Stomach (tissue), 9 donors: Measurements from ENCODE around the gene TCAIM. TPM values are rescaled to one million over a fixed set of nuclear protein-coding genes. Genes with fewer than 3 reads are reported as not detected.

ENCODE experiments used
- DNase-seq, 2 donors: peaks; one replicate each; pipeline versions ENCODE4 v3.0.0 to v3.0.0-alpha.2; 2013 to 2019
- H3K27ac ChIP-seq, 5 donors: fragments of 200-600 bp in 4 of 5; sonication (generic) in 4 of 5; one replicate each; pipeline ENCODE4 v1.5.1; 2013 to 2019; ENCODE audit warnings: mild to moderate bottlenecking in 1 of 5, moderate library complexity in 1 of 5
- H3K27me3 ChIP-seq, 3 donors: fragments of 200-600 bp; sonication (generic); one replicate each; pipeline ENCODE4 v1.5.1; 2017 to 2019; ENCODE audit warnings: mixed run types in 1 of 3
- H3K36me3 ChIP-seq, 4 donors: fragments of 200-600 bp; sonication (generic); 1 replicate in 3 of 4; 2 replicates in 1 of 4; pipeline ENCODE4 v1.5.1; 2016 to 2019
- H3K4me1 ChIP-seq, 4 donors: fragments of 200-600 bp; sonication (generic); one replicate each; pipeline ENCODE4 v1.5.1; 2016 to 2019
- H3K4me3 ChIP-seq, 4 donors: fragments of 200-600 bp; sonication (generic) in 3 of 4; one replicate each; pipeline ENCODE4 v1.5.1; 2016 to 2019; ENCODE audit warnings: mild to moderate bottlenecking in 1 of 4
- H3K9me3 ChIP-seq, 4 donors: fragments of 200-600 bp; sonication (generic); one replicate each; pipeline ENCODE4 v1.5.1; 2016 to 2019
- CTCF ChIP-seq, 7 experiments: fragments of 450-650 bp in 4 of 7; fragments of 200-600 bp in 3 of 7; sonication (generic) in 3 of 7; IDR thresholded peaks; one replicate each; pipeline ENCODE4 v1.5.1; 2016 to 2019; ENCODE audit warnings: antibody characterized with exemption in 7 of 7, control low read depth in 2 of 7, mild to moderate bottlenecking in 1 of 7
- EP300 ChIP-seq: sonication (generic); formaldehyde crosslinking; IDR thresholded peaks from one replicate; pipeline ENCODE4 v1.6.1; 2017; ENCODE audit warnings: antibody characterized with exemption
- POLR2A ChIP-seq, 4 donors: fragments of 450-650 bp; IDR thresholded peaks; one replicate each; pipeline ENCODE4 v1.6.1; 2016; ENCODE audit warnings: antibody characterized with exemption in 4 of 4, control low read depth in 2 of 4, mild to moderate bottlenecking in 1 of 4, moderate library complexity in 1 of 4
- POLR2AphosphoS5 ChIP-seq, 3 donors: sonication (generic); formaldehyde crosslinking; IDR thresholded peaks; one replicate each; pipeline ENCODE4 v1.6.1; 2016; ENCODE audit warnings: antibody characterized with exemption in 3 of 3
- WGBS, 5 donors: extraction: QIAGEN DNeasy Blood & Tissue Kit in 3 of 5; methylation state at CpG; one replicate each; pipeline versions ENCODE4 v1.1.5 to v1.1.7; 2013 to 2018; 5-methylcytosine and 5-hydroxymethylcytosine counted together
- intact Hi-C: fragments of 100-400 bp; cut with DNase I; formaldehyde crosslinking; loops from one replicate; pipeline ENCODE4 v1.15.1; 2023; ENCODE audit warnings: low total_unique reads
- polyA plus RNA-seq, 3 donors: library from polyadenylated mRNA; stranded (reverse); fragments of 200-250 nt; gene quantifications; one replicate each; pipeline ENCODE4 v1.2.3, GENCODE V29; 2013
- total RNA-seq, 5 donors: library from RNA; depleted of rRNA; stranded (reverse); fragments of >200 nt; gene quantifications; one replicate each; pipeline versions ENCODE4 v1.1.0 to v1.2.3, GENCODE V29; 2014 to 2016
- donor health status: healthy with polysubstance abuse.
- donor health status: Bipolar disorder and iron deficiency.
- donor health status: healthy.

Gene TCAIM
- total and polyA plus RNA-seq, 8 donors: 9.8 to 42.6 (median 13.0) TPM

- Histone ChIP-seq H3K36me3 (peaks cover 9 to 54% (median 50%) of the 10 kb centered on the region in 4 donors), H3K27me3 (no peaks in the 10 kb centered on the region), H3K9me3 (peaks cover 0 to 10% (median 0%) of the 10 kb centered on the region in 4 donors), H3K27ac (peak overlapping the region in 3 of 5 donors; percentile 90 to 94 (median 90)), H3K4me3 (no peak overlapping the region), H3K4me1 (peaks cover 19 to 40% (median 26%) of the 10 kb centered on the region in 4 donors)
- intact Hi-C loops: no loop called here
- no peak for DNase-seq
- WGBS, 5 donors: 46 to 64% (median 56%) methylated on average over 2 of the region's 2 CpGs
- TF ChIP-seq POLR2A (IDR thresholded peaks at IDR 0.05) (no peak), POLR2AphosphoS5 (IDR thresholded peaks at IDR 0.05) (no peak), EP300 (no peak), CTCF (IDR thresholded peaks at IDR 0.05) (no peak)
Observed at GRCh38 chr3:44442596-44443309, 104.2 kb downstream of the TCAIM start.

- no peak overlapping the region for H3K4me3 ChIP-seq
- TF ChIP-seq POLR2AphosphoS5 (IDR thresholded peaks at IDR 0.05) (no peak), EP300 (no peak), CTCF (IDR thresholded peaks at IDR 0.05) (no peak), POLR2A (IDR thresholded peaks at IDR 0.05) (no peak)
- peaks cover 16 to 25% (median 21%) of the 10 kb centered on the region in 4 donors for H3K4me1 ChIP-seq
- peaks cover 26 to 71% (median 66%) of the 10 kb centered on the region in 4 donors for H3K36me3 ChIP-seq
- H3K27ac ChIP-seq: no peak overlapping the region
- intact Hi-C loops: no loop called here
- no peaks in the 10 kb centered on the region for H3K27me3 ChIP-seq
- peaks cover 0 to 20% (median 0%) of the 10 kb centered on the region in 4 donors for H3K9me3 ChIP-seq
- 95 to 100% (median 98%) methylated on average over 2 of the region's 2 CpGs for WGBS, 5 donors
- DNase-seq: no peak
Observed at GRCh38 chr3:44444437-44444836, 105.9 kb downstream of the TCAIM start.

- Histone ChIP-seq H3K4me3 (no peak overlapping the region), H3K9me3 (peaks cover 0 to 20% (median 0%) of the 10 kb centered on the region in 4 donors), H3K27ac (no peak overlapping the region), H3K36me3 (peaks cover 31 to 78% (median 73%) of the 10 kb centered on the region in 4 donors), H3K4me1 (peaks cover 10 to 19% (median 14%) of the 10 kb centered on the region in 4 donors), H3K27me3 (no peaks in the 10 kb centered on the region)
- TF ChIP-seq EP300: no peak
- TF ChIP-seq POLR2A (IDR thresholded peaks at IDR 0.05): no peak
- no peak for TF ChIP-seq CTCF (IDR thresholded peaks at IDR 0.05)
- TF ChIP-seq POLR2AphosphoS5 (IDR thresholded peaks at IDR 0.05): no peak
- 94 to 99% (median 97%) methylated on average over 7 of the region's 7 CpGs for WGBS, 5 donors
- intact Hi-C loops: no loop called here
- no peak for DNase-seq
Observed at GRCh38 chr3:44444896-44445691, 106.5 kb downstream of the TCAIM start.

GRCh38 chr3:44445786-44446185 lies 107.2 kb downstream of the TCAIM start:
- 97 to 100% (median 99%) methylated on average over 4 to 5 of the region's 5 CpGs for WGBS, 5 donors
- no peak for DNase-seq
- Histone ChIP-seq H3K9me3 (peaks cover 0 to 20% (median 0%) of the 10 kb centered on the region in 4 donors), H3K4me3 (no peak overlapping the region), H3K4me1 (peaks cover 4 to 12% (median 8%) of the 10 kb centered on the region in 4 donors), H3K36me3 (peaks cover 38 to 85% (median 80%) of the 10 kb centered on the region in 4 donors), H3K27ac (no peak overlapping the region), H3K27me3 (no peaks in the 10 kb centered on the region)
- no peak for TF ChIP-seq POLR2AphosphoS5 (IDR thresholded peaks at IDR 0.05)
- TF ChIP-seq EP300: no peak
- no peak for TF ChIP-seq CTCF (IDR thresholded peaks at IDR 0.05)
- no peak for TF ChIP-seq POLR2A (IDR thresholded peaks at IDR 0.05)
- intact Hi-C loops: no loop called here
